Myocyte (in vitro differentiated cells): Measurements from ENCODE around the gene SNRNP70. TPM values are rescaled to one million over a fixed set of nuclear protein-coding genes. Genes with fewer than 3 reads are reported as not detected.
A peak's percentile ranks its signal among the peaks of the same experiment; 100 is the strongest.
"Not testable (repeated sequence)": the region's sequence is repeated elsewhere in the genome, so short reads cannot be mapped to it uniquely, and the experiment has no call there.

Experiments used
- DNase-seq: peaks from one replicate; pipeline ENCODE4 v3.0.0-alpha.2; 2012; ENCODE audit warnings: low read depth
- total RNA-seq: library from RNA; depleted of rRNA; stranded (reverse); fragments of >200 nt; gene quantifications from 2 replicates; pipeline ENCODE4 v1.2.3, GENCODE V29; 2014

Gene SNRNP70
- total RNA-seq, 1 donor from 2014 or later, result 312 TPM

GRCh38 chr19:49118565-49119410 lies 33.5 kb downstream of the SNRNP70 start, which contains the start of gene C19orf73:
Gene C19orf73, minus strand, starts transcription at chr19:49119143. Its CDS starts 121 bp downstream, at chr19:49119022.
- peak; percentile 94 for DNase-seq

- DNase-seq, result peak; percentile 72
Measured at GRCh38 chr19:49119411-49120324, 34.4 kb downstream of the SNRNP70 start, which contains the start of gene PPFIA3. Gene PPFIA3, plus strand, starts transcription at chr19:49119544. Its CDS starts 8,330 bp downstream, at chr19:49127874.

GRCh38 chr19:49120325-49120683 lies 35.1 kb downstream of the SNRNP70 start:
- DNase-seq, result no peak

- DNase-seq, result no peak
Measured at GRCh38 chr19:49120868-49121267, 35.6 kb downstream of the SNRNP70 start.

GRCh38 chr19:49121841-49122240 lies 36.6 kb downstream of the SNRNP70 start:
- DNase-seq, result not testable (repeated sequence)

GRCh38 chr19:49123285-49123684 lies 38.0 kb downstream of the SNRNP70 start:
- DNase-seq, result not testable (repeated sequence)

GRCh38 chr19:49125025-49125731 lies 39.9 kb downstream of the SNRNP70 start:
- DNase-seq, result no peak

GRCh38 chr19:49126575-49126974 lies 41.3 kb downstream of the SNRNP70 start:
- no peak for DNase-seq

GRCh38 chr19:49127225-49127624 lies 42.0 kb downstream of the SNRNP70 start:
- not testable (repeated sequence) for DNase-seq

GRCh38 chr19:49127674-49128544 lies 42.7 kb downstream of the SNRNP70 start:
- DNase-seq, result peak; percentile 98

GRCh38 chr19:49128545-49129237 lies 43.4 kb downstream of the SNRNP70 start:
- DNase-seq, result no peak

- DNase-seq, result no peak
Measured at GRCh38 chr19:49129238-49129583, 44.0 kb downstream of the SNRNP70 start.

GRCh38 chr19:49130325-49130724 lies 45.1 kb downstream of the SNRNP70 start:
- DNase-seq, result no peak

GRCh38 chr19:49132974-49133609 lies 47.8 kb downstream of the SNRNP70 start:
- no peak for DNase-seq

GRCh38 chr19:49133621-49134454 lies 48.6 kb downstream of the SNRNP70 start:
- no peak for DNase-seq

GRCh38 chr19:49135686-49136085 lies 50.4 kb downstream of the SNRNP70 start:
- DNase-seq, result no peak

- peak; percentile 83 for DNase-seq
Measured at GRCh38 chr19:49136771-49137171, 51.5 kb downstream of the SNRNP70 start.

GRCh38 chr19:49140951-49141350 lies 55.7 kb downstream of the SNRNP70 start:
- DNase-seq, result no peak
